ENCODE measurements around the gene LRRC25. TPM values are rescaled to one million over a fixed set of nuclear protein-coding genes. Genes with fewer than 3 reads are reported as not detected.

The LRRC25 gene
- total RNA-seq, 1 donor from 2014 or later = 3.9 TPM

DNA sequence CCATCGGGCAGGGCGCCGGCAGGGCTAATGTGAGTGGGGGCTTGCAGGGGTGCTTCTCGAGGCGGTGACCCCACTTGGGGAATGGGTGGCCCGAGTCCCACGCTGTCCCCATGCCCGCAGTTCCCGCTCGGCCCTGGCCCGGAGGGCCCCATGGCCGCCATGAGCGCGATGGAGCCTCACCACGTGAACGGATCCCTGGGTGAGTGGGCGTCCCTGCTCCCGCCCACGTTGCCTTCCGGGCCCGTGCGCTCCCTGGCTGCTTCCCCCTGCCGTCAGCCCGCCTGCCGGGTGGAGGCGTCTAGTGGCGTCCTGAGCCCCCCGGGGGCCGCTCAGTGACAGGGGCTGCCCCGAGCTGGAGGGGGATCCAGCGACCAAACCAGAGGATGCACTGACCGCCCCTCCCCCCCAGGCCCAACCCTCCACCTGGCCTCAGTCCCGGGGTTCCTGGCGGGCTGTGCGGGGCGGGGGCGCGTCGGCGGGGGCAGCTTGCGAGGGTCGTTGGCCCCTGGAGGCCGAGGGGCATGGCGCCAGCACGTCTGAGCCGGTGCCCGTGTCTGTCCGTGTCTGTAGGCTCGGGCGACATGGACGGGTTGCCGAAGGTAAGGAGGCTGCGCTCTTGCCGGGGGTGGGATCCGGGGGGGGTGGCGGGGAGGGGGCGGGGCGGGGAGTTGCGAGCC is 35.7 kb upstream of the LRRC25 start:
- Histone ChIP-seq H3K9me3 (no peaks in the 10 kb centered on the region), H3K36me3 (no peaks in the 10 kb centered on the region), H3K4me1 (peaks cover 74% of the 10 kb centered on the region), H3K4me3 (peak overlapping the region; percentile 48 to 56), H3K27ac (peak overlapping the region; percentile 74), H3K27me3 (no peaks in the 10 kb centered on the region)
- TF ChIP-seq POLR2AphosphoS5 (IDR thresholded peaks at IDR 0.05; ENCODE audit: insufficient read depth in 1 of 2, low read depth in 1 of 2) = peak in 1 of 2 donors; percentile 62
- no peak for TF ChIP-seq POLR2A (IDR thresholded peaks at IDR 0.05)
- DNase-seq (ENCODE audit: extremely low spot score in 2 of 2) = no peak
- intact Hi-C loops (cut with DNase I) = no loop called here

DNA sequence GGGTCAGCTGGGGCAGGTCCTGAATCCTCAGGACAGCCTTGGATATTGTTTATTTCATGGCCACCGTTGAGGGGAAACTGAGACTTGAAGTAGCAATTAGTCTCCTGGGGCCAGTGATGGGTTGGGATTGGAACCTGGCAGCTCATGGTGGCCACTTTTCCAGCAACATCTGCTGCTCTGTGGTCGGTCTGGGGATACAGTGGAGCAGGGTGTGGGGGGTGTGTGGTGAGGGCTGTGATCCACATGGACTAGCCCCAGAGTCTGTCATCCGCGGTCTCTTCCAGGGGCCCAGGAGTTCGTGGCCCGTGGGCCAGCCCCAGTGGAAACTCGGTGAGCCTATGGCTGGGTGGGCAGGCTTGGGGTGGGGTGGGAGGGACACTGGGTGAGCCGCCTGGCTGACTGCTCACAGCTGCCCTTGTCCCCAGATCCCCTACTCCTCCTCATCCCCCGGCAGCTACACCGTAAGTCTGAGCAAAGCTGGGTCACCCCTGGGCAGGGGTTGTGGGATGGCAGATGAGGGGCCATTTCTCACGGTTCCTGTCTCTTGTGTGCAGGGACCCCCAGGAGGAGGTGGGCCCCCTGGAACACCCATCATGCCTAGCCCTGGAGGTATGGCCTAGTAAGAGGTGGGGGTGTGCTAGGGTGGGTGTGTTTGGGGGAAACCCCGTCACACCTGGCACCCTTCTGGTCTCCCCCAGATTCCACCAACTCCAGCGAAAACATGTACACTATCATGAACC is 35.0 kb upstream of the LRRC25 start:
- Histone ChIP-seq H3K27me3 (no peaks in the 10 kb centered on the region), H3K9me3 (no peaks in the 10 kb centered on the region), H3K4me3 (peak overlapping the region; percentile 48 to 56), H3K4me1 (peaks cover 73% of the 10 kb centered on the region), H3K27ac (peak overlapping the region; percentile 74), H3K36me3 (no peaks in the 10 kb centered on the region)
- no peak for TF ChIP-seq POLR2A (IDR thresholded peaks at IDR 0.05)
- TF ChIP-seq POLR2AphosphoS5 (IDR thresholded peaks at IDR 0.05; ENCODE audit: insufficient read depth in 1 of 2, low read depth in 1 of 2) = no peak
- TF ChIP-seq, protein P1, sequence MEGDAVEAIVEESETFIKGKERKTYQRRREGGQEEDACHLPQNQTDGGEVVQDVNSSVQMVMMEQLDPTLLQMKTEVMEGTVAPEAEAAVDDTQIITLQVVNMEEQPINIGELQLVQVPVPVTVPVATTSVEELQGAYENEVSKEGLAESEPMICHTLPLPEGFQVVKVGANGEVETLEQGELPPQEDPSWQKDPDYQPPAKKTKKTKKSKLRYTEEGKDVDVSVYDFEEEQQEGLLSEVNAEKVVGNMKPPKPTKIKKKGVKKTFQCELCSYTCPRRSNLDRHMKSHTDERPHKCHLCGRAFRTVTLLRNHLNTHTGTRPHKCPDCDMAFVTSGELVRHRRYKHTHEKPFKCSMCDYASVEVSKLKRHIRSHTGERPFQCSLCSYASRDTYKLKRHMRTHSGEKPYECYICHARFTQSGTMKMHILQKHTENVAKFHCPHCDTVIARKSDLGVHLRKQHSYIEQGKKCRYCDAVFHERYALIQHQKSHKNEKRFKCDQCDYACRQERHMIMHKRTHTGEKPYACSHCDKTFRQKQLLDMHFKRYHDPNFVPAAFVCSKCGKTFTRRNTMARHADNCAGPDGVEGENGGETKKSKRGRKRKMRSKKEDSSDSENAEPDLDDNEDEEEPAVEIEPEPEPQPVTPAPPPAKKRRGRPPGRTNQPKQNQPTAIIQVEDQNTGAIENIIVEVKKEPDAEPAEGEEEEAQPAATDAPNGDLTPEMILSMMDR (IDR thresholded peaks at IDR 0.05) = no peak
- DNase-seq (ENCODE audit: extremely low spot score in 2 of 2) = no peak
- intact Hi-C loops (cut with DNase I) = no loop called here

DNA sequence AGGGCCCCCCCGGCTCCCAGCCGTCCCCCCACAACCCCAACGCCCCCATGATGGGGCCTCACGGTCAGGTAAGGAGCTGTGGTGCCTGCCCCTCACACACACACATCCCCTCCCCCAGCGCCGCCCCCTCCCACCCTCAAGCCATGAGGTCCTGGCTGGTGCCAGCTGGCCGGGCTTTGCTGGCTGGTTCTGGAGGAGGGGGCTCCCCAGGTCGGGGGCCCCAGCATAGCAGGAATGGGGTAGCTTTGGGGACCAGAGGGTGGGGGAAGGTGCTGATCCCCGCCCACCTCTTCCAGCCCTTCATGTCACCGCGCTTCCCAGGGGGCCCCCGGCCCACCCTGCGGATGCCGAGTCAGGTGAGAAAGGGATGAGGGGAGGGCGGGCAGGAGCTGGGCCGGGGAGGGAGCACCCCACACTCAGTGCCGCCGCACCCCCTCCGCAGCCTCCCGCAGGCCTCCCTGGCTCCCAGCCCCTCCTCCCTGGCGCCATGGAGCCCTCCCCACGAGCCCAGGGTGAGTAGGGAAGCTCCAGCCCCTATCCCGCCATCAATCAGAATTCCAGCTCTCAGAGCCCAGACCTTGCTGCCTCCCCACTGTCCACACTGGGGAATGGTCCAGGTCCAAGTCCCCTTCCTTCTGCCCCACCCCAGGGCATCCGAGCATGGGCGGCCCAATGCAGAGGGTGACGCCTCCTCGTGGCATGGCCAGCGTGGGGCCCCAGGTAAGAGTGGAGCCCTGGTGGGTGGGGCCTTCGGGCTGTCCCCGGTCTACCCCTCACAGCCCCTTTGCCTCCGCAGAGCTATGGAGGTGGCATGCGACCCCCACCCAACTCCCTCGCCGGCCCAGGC is 34.2 kb upstream of the LRRC25 start:
- intact Hi-C loops (cut with DNase I) = no loop called here
- no peak for DNase-seq (ENCODE audit: extremely low spot score in 2 of 2)
- H3K27me3 ChIP-seq = no peaks in the 10 kb centered on the region
- peaks cover 73% of the 10 kb centered on the region for H3K4me1 ChIP-seq
- H3K27ac ChIP-seq = no peak overlapping the region
- TF ChIP-seq, protein P1 (IDR thresholded peaks at IDR 0.05) = no peak
- no peak for TF ChIP-seq POLR2AphosphoS5 (IDR thresholded peaks at IDR 0.05; ENCODE audit: insufficient read depth in 1 of 2, low read depth in 1 of 2)
- H3K36me3 ChIP-seq = no peaks in the 10 kb centered on the region
- no peaks in the 10 kb centered on the region for H3K9me3 ChIP-seq
- H3K4me3 ChIP-seq = no peak overlapping the region

DNA sequence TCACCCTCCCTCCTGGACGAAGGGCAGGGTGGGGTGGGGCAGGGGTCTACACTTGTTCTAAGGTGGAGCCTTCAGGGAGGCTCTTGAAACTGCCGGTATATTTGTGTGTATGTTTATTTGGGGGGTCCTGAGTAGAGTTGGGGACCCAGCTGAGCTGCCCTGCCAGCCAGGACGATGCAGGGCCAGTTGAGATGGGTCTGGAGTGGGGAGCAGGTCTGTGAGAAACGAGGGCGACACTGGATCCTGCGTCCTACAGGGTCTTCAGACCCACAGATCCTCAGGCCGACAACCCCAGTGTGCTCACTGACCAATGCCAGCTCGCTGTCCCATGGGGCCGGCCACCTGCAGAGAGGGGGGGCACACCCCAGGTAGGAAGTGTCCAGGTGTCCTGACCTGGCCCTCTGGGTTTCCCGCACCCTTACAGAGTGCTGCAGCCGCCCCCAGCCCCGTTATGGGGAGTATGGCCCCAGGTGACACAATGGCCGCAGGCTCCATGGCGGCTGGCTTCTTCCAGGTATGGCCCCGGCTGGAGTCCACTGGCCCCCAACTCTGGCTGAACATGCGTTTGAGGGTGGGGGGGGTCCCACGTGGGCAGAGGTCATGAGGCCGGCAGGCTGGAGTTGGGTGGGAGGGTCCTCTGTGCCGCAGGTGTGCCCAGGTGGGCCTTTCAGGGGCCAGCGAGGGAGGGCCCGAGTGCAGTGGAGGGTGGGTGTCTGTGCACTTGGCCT is 33.2 kb upstream of the LRRC25 start:
- H3K4me3 ChIP-seq = no peak overlapping the region
- H3K27me3 ChIP-seq = no peaks in the 10 kb centered on the region
- H3K9me3 ChIP-seq = no peaks in the 10 kb centered on the region
- intact Hi-C loops (cut with DNase I) = no loop called here
- no peak overlapping the region for H3K27ac ChIP-seq
- peaks cover 76% of the 10 kb centered on the region for H3K4me1 ChIP-seq
- no peaks in the 10 kb centered on the region for H3K36me3 ChIP-seq
- no peak for DNase-seq (ENCODE audit: extremely low spot score in 2 of 2)
- TF ChIP-seq POLR2AphosphoS5 (IDR thresholded peaks at IDR 0.05; ENCODE audit: insufficient read depth in 1 of 2, low read depth in 1 of 2) = no peak
- TF ChIP-seq POLR2A (IDR thresholded peaks at IDR 0.05) = no peak
- TF ChIP-seq, protein P1 (IDR thresholded peaks at IDR 0.05) = no peak
